Fibroblast of lung (primary cell): ENCODE data around the gene LIPE. TPM values are rescaled to one million over a fixed set of nuclear protein-coding genes. Genes with fewer than 3 reads are reported as not detected.

ENCODE experiments used
- DNase-seq, 2 donors: peaks; one replicate each; pipeline versions ENCODE4 v3.0.0 to v3.0.0-alpha.2; 2010; ENCODE audit warnings: low read depth in 2 of 2
- H2AFZ ChIP-seq: 2 replicates; pipeline ENCODE4 v1.5.1; 2012; ENCODE audit warnings: low read length, control low read depth, inconsistent platforms
- H3K27ac ChIP-seq: 2 replicates; pipeline ENCODE4 v1.5.1; 2011; ENCODE audit warnings: low read length, control low read depth; ENCODE audit not compliant: insufficient read depth
- H3K27me3 ChIP-seq: 2 replicates; pipeline ENCODE4 v1.5.1; 2011; ENCODE audit warnings: mild to moderate bottlenecking, low read length; ENCODE audit not compliant: control insufficient read depth, insufficient read depth
- H3K36me3 ChIP-seq: 2 replicates; pipeline ENCODE4 v1.5.1; 2011; ENCODE audit warnings: low read length; ENCODE audit not compliant: control insufficient read depth, insufficient read depth
- H3K4me1 ChIP-seq: 2 replicates; pipeline ENCODE4 v1.5.1; 2011; ENCODE audit warnings: low read length; ENCODE audit not compliant: control insufficient read depth, insufficient read depth; ENCODE audit errors: extremely low read depth
- H3K4me2 ChIP-seq: 2 replicates; pipeline ENCODE4 v1.5.1; 2011; ENCODE audit warnings: low read length, control low read depth; ENCODE audit not compliant: insufficient read depth; ENCODE audit errors: extremely low read depth
- H3K4me3 ChIP-seq, 4 experiments: fragments of 200-600 bp in 1 of 4; sonication (generic) in 1 of 4; replicated peaks in 1 of 4; 2 replicates each; pipeline ENCODE4 v1.5.1; 2011 to 2016; ENCODE audit warnings: low read length in 4 of 4, low read depth in 3 of 4, mild to moderate bottlenecking in 3 of 4, control low read depth in 2 of 4, inconsistent platforms in 1 of 4, mixed read lengths in 1 of 4; ENCODE audit not compliant: insufficient read depth in 1 of 4; ENCODE audit errors: control extremely low read depth in 1 of 4
- H3K79me2 ChIP-seq: 2 replicates; pipeline ENCODE4 v1.5.1; 2012; ENCODE audit warnings: mild to moderate bottlenecking, low read length, inconsistent platforms; ENCODE audit not compliant: control insufficient read depth, insufficient read depth
- H3K9ac ChIP-seq: 2 replicates; pipeline ENCODE4 v1.5.1; 2011; ENCODE audit warnings: mild to moderate bottlenecking, low read length, control low read depth; ENCODE audit not compliant: insufficient read depth
- H3K9me3 ChIP-seq: 2 replicates; pipeline ENCODE4 v1.5.1; 2012; ENCODE audit warnings: low read depth, low read length; ENCODE audit not compliant: control insufficient read depth, insufficient read depth
- H4K20me1 ChIP-seq: 2 replicates; pipeline ENCODE4 v1.5.1; 2011; ENCODE audit warnings: low read length; ENCODE audit not compliant: control insufficient read depth, insufficient read depth; ENCODE audit errors: extremely low read depth
- CTCF ChIP-seq, 2 donors: IDR thresholded peaks in 1 of 2; conservative IDR thresholded peaks in 1 of 2; 1 replicate in 1 of 2; 2 replicates in 1 of 2; pipeline ENCODE4 v1.5.1; 2011 to 2012; ENCODE audit warnings: low read length in 2 of 2, control low read depth in 1 of 2, inconsistent platforms in 1 of 2, low read depth in 1 of 2, mild to moderate bottlenecking in 1 of 2
- EZH2 ChIP-seq: IDR thresholded peaks from 2 replicates; pipeline ENCODE4 v1.5.1; 2012; ENCODE audit warnings: low read length, control low read depth, mild to moderate bottlenecking; ENCODE audit errors: missing control alignments
- polyA plus RNA-seq, 2 donors: library from polyadenylated mRNA; depleted of rRNA in 1 of 2; stranded (reverse) in 1 of 2; unstranded in 1 of 2; fragments of >200 nt; gene quantifications; 2 replicates each; pipeline ENCODE4 v1.2.1, GENCODE V29; 2011 to 2012; ENCODE audit warnings: missing spikeins in 1 of 2
- total RNA-seq: library from RNA; depleted of rRNA; stranded (reverse); fragments of >200 nt; gene quantifications from 2 replicates; pipeline ENCODE4 v1.2.1, GENCODE V29; 2014

LIPE gene
- total and polyA plus RNA-seq, 2 donors (not counting 1 experiment from before 2014, with no cell fraction given), result 1.1 to 1.7 TPM

- Histone ChIP-seq H3K4me1 (no peaks in the 10 kb centered on the region), H2AFZ (no peak overlapping the region), H3K27me3 (no peaks in the 10 kb centered on the region), H3K27ac (no peak overlapping the region), H4K20me1 (no peaks in the 10 kb centered on the region), H3K4me2 (no peak overlapping the region), H3K9me3 (no peaks in the 10 kb centered on the region), H3K4me3 (no peak overlapping the region), H3K9ac (no peak overlapping the region), H3K36me3 (no peaks in the 10 kb centered on the region), H3K79me2 (no peaks in the 10 kb centered on the region)
- DNase-seq, result no peak
- no peak for TF ChIP-seq CTCF (conservative IDR thresholded peaks at IDR 0.05 in 1 of 2, IDR thresholded peaks at IDR 0.05 in 1 of 2; ENCODE audit: low read depth in 1 of 2, low read length in 2 of 2)
- no peak for TF ChIP-seq EZH2
These were observed 64.2 kb downstream of the LIPE start for GRCh38 chr19:42362891-42363440.

GRCh38 chr19:42362342-42362741 lies 64.8 kb downstream of the LIPE start:
- no peak overlapping the region for H3K4me3 ChIP-seq
- H3K36me3 ChIP-seq, result no peaks in the 10 kb centered on the region
- no peaks in the 10 kb centered on the region for H3K9me3 ChIP-seq
- no peaks in the 10 kb centered on the region for H3K79me2 ChIP-seq
- no peak overlapping the region for H2AFZ ChIP-seq
- TF ChIP-seq CTCF (conservative IDR thresholded peaks at IDR 0.05 in 1 of 2, IDR thresholded peaks at IDR 0.05 in 1 of 2; ENCODE audit: low read depth in 1 of 2, low read length in 2 of 2) (no peak), EZH2 (no peak)
- no peaks in the 10 kb centered on the region for H4K20me1 ChIP-seq
- H3K4me2 ChIP-seq, result no peak overlapping the region
- DNase-seq, result no peak
- H3K9ac ChIP-seq, result no peak overlapping the region
- H3K27me3 ChIP-seq, result no peaks in the 10 kb centered on the region
- no peak overlapping the region for H3K27ac ChIP-seq
- H3K4me1 ChIP-seq, result no peaks in the 10 kb centered on the region

- Histone ChIP-seq H4K20me1 (no peaks in the 10 kb centered on the region), H3K27ac (no peak overlapping the region), H3K4me2 (no peak overlapping the region), H2AFZ (no peak overlapping the region), H3K79me2 (no peaks in the 10 kb centered on the region), H3K27me3 (no peaks in the 10 kb centered on the region), H3K36me3 (no peaks in the 10 kb centered on the region), H3K9me3 (no peaks in the 10 kb centered on the region), H3K4me3 (no peak overlapping the region), H3K4me1 (no peaks in the 10 kb centered on the region), H3K9ac (no peak overlapping the region)
- no peak for DNase-seq
- TF ChIP-seq EZH2 (no peak), CTCF (conservative IDR thresholded peaks at IDR 0.05 in 1 of 2, IDR thresholded peaks at IDR 0.05 in 1 of 2; ENCODE audit: low read depth in 1 of 2, low read length in 2 of 2) (no peak)
These were observed 65.7 kb downstream of the LIPE start for GRCh38 chr19:42361545-42361910.
